Measurements from ENCODE around the gene SPARC. TPM values are rescaled to one million over a fixed set of nuclear protein-coding genes. Genes with fewer than 3 reads are reported as not detected.

SPARC gene
- polyA plus RNA-seq, 1 donor (not counting 4 experiments of a cell fraction or from before 2014, with no cell fraction given), result 397 TPM

GRCh38 chr5:151637676-151638075 is 49.0 kb downstream of the SPARC start:
- Histone ChIP-seq H3K4me3 (ENCODE audit: control insufficient read depth in 2 of 3, extremely low read depth in 1 of 3, insufficient read depth in 2 of 3, low read depth in 1 of 3, low read length in 3 of 3) (peak overlapping the region in 2 of 3 experiments; percentile 2 to 47), H3K27ac (ENCODE audit: control insufficient read depth, insufficient read depth, low read length) (peak overlapping the region; percentile 65), H2AFZ (ENCODE audit: control insufficient read depth, low read length) (peak overlapping the region; percentile 61), H3K4me1 (ENCODE audit: control insufficient read depth, extremely low read depth, insufficient read depth, low read length) (peaks cover 58% of the 10 kb centered on the region), H3K27me3 (ENCODE audit: control insufficient read depth, extremely low read depth, insufficient read depth, low read length) (no peaks in the 10 kb centered on the region), H3K9ac (ENCODE audit: control insufficient read depth, extremely low read depth, insufficient read depth, low read length) (peak overlapping the region; percentile 42), H3K9me1 (ENCODE audit: control insufficient read depth, extremely low read depth, insufficient read depth, low read length) (peaks cover 3% of the 10 kb centered on the region), H3K36me3 (ENCODE audit: control insufficient read depth in 2 of 2, extremely low read depth in 1 of 2, insufficient read depth in 2 of 2, low read length in 2 of 2) (no peaks in the 10 kb centered on the region), H3K79me2 (ENCODE audit: control insufficient read depth, insufficient read depth, low read length) (no peaks in the 10 kb centered on the region), H3K9me3 (ENCODE audit: control insufficient read depth, low read depth, low read length) (no peaks in the 10 kb centered on the region), H4K20me1 (ENCODE audit: control insufficient read depth, extremely low read depth, insufficient read depth, low read length) (no peaks in the 10 kb centered on the region), H3K4me2 (ENCODE audit: control insufficient read depth, extremely low read depth, insufficient read depth, low read depth, low read length) (peak overlapping the region; percentile 70)
- TF ChIP-seq CTCF (optimal IDR thresholded peaks at IDR 0.05 in 1 of 3, IDR thresholded peaks at IDR 0.05 in 1 of 3, conservative IDR thresholded peaks at IDR 0.05 in 1 of 3; ENCODE audit: extremely low read depth in 1 of 3, insufficient read depth in 2 of 3, low read length in 3 of 3) (no peak), EZH2 (IDR thresholded peaks at IDR 0.05; ENCODE audit: low read length) (no peak)
- FAIRE-seq (peak; percentile 98), DNase-seq (ENCODE audit: low read depth, low spot score) (peak; percentile 80)
- dilution Hi-C loops (cut with MboI; ENCODE audit: extremely low pct_ligation_motif_present, low sequenced_read_pairs), result no loop called here

- peak; percentile 67 for FAIRE-seq
- Histone ChIP-seq H3K9me3 (ENCODE audit: control insufficient read depth, low read depth, low read length) (no peaks in the 10 kb centered on the region), H3K4me2 (ENCODE audit: control insufficient read depth, extremely low read depth, insufficient read depth, low read depth, low read length) (no peak overlapping the region), H3K4me3 (ENCODE audit: control insufficient read depth in 2 of 3, extremely low read depth in 1 of 3, insufficient read depth in 2 of 3, low read depth in 1 of 3, low read length in 3 of 3) (no peak overlapping the region), H3K27ac (ENCODE audit: control insufficient read depth, insufficient read depth, low read length) (no peak overlapping the region), H3K79me2 (ENCODE audit: control insufficient read depth, insufficient read depth, low read length) (no peaks in the 10 kb centered on the region), H3K36me3 (ENCODE audit: control insufficient read depth in 2 of 2, extremely low read depth in 1 of 2, insufficient read depth in 2 of 2, low read length in 2 of 2) (no peaks in the 10 kb centered on the region), H3K9me1 (ENCODE audit: control insufficient read depth, extremely low read depth, insufficient read depth, low read length) (peaks cover 3% of the 10 kb centered on the region), H3K9ac (ENCODE audit: control insufficient read depth, extremely low read depth, insufficient read depth, low read length) (no peak overlapping the region), H2AFZ (ENCODE audit: control insufficient read depth, low read length) (no peak overlapping the region), H3K4me1 (ENCODE audit: control insufficient read depth, extremely low read depth, insufficient read depth, low read length) (peaks cover 56% of the 10 kb centered on the region), H3K27me3 (ENCODE audit: control insufficient read depth, extremely low read depth, insufficient read depth, low read length) (no peaks in the 10 kb centered on the region), H4K20me1 (ENCODE audit: control insufficient read depth, extremely low read depth, insufficient read depth, low read length) (no peaks in the 10 kb centered on the region)
- no peak for TF ChIP-seq CTCF (optimal IDR thresholded peaks at IDR 0.05 in 1 of 3, IDR thresholded peaks at IDR 0.05 in 1 of 3, conservative IDR thresholded peaks at IDR 0.05 in 1 of 3; ENCODE audit: extremely low read depth in 1 of 3, insufficient read depth in 2 of 3, low read length in 3 of 3)
- TF ChIP-seq EZH2 (IDR thresholded peaks at IDR 0.05; ENCODE audit: low read length), result no peak
- no peak for DNase-seq (ENCODE audit: low read depth, low spot score)
- dilution Hi-C loops (cut with MboI; ENCODE audit: extremely low pct_ligation_motif_present, low sequenced_read_pairs), result no loop called here
These were observed 52.8 kb downstream of the SPARC start for GRCh38 chr5:151633892-151634291.

All from keratinocyte (primary cell).